ENCODE data around the gene SOCS3.
A peak's percentile ranks its signal among the peaks of the same experiment; 100 is the strongest.
"Not testable (repeated sequence)": the region's sequence is repeated elsewhere in the genome, so short reads cannot be mapped to it uniquely, and the experiment has no call there.

The SOCS3 gene

GRCh38 chr17:78317794-78318400 lies 42.0 kb downstream of the SOCS3 start:
- peak overlapping the region; percentile 36; the same call in 1 of the 2 replicates for H3K9ac ChIP-seq (ENCODE audit: low read depth, low read length)
- H3K27me3 ChIP-seq (ENCODE audit: insufficient read depth, low read length), result peaks cover 8% of the 10 kb centered on the region
- H3K4me3 ChIP-seq (ENCODE audit: low read length), result no peak overlapping the region
- peaks cover 25% of the 10 kb centered on the region for H3K4me1 ChIP-seq (ENCODE audit: insufficient read depth, low read length)
- H3K9me3 ChIP-seq (ENCODE audit: insufficient read depth, low read depth, low read length), result no peaks in the 10 kb centered on the region
- no peaks in the 10 kb centered on the region for H3K36me3 ChIP-seq (ENCODE audit: insufficient read depth, low read depth, low read length)
- no peak overlapping the region for H3K27ac ChIP-seq (ENCODE audit: low read length)

- H3K27ac ChIP-seq (ENCODE audit: low read length), result peak overlapping the region; percentile 60
- peak overlapping the region; percentile 63; the same call in 1 of the 2 replicates for H3K9ac ChIP-seq (ENCODE audit: low read depth, low read length)
- no peaks in the 10 kb centered on the region for H3K9me3 ChIP-seq (ENCODE audit: insufficient read depth, low read depth, low read length)
- H3K36me3 ChIP-seq (ENCODE audit: insufficient read depth, low read depth, low read length), result no peaks in the 10 kb centered on the region
- peaks cover 13% of the 10 kb centered on the region for H3K27me3 ChIP-seq (ENCODE audit: insufficient read depth, low read length)
- H3K4me3 ChIP-seq (ENCODE audit: low read length), result peak overlapping the region; percentile 43; the same call in 1 of the 2 replicates
- peaks cover 25% of the 10 kb centered on the region for H3K4me1 ChIP-seq (ENCODE audit: insufficient read depth, low read length)
These were observed 42.7 kb downstream of the SOCS3 start for GRCh38 chr17:78316867-78317789.

- H3K4me3 ChIP-seq (ENCODE audit: low read length), result no peak overlapping the region
- H3K27me3 ChIP-seq (ENCODE audit: insufficient read depth, low read length), result peaks cover 13% of the 10 kb centered on the region
- H3K27ac ChIP-seq (ENCODE audit: low read length), result peak overlapping the region; percentile 60
- H3K9ac ChIP-seq (ENCODE audit: low read depth, low read length), result peak overlapping the region; percentile 63; the same call in 1 of the 2 replicates
- no peaks in the 10 kb centered on the region for H3K36me3 ChIP-seq (ENCODE audit: insufficient read depth, low read depth, low read length)
- H3K9me3 ChIP-seq (ENCODE audit: insufficient read depth, low read depth, low read length), result no peaks in the 10 kb centered on the region
- H3K4me1 ChIP-seq (ENCODE audit: insufficient read depth, low read length), result peaks cover 25% of the 10 kb centered on the region
These were observed 43.6 kb downstream of the SOCS3 start for GRCh38 chr17:78316115-78316866.

GRCh38 chr17:78315355-78316114 lies 44.3 kb downstream of the SOCS3 start:
- H3K27ac ChIP-seq (ENCODE audit: low read length), result peak overlapping the region; percentile 60
- peak overlapping the region; percentile 63; the same call in 1 of the 2 replicates for H3K9ac ChIP-seq (ENCODE audit: low read depth, low read length)

GRCh38 chr17:78314683-78315354 lies 45.1 kb downstream of the SOCS3 start:
- H3K27me3 ChIP-seq (ENCODE audit: insufficient read depth, low read length), result peaks cover 13% of the 10 kb centered on the region
- no peaks in the 10 kb centered on the region for H3K36me3 ChIP-seq (ENCODE audit: insufficient read depth, low read depth, low read length)
- no peaks in the 10 kb centered on the region for H3K9me3 ChIP-seq (ENCODE audit: insufficient read depth, low read depth, low read length)
- H3K27ac ChIP-seq (ENCODE audit: low read length), result no peak overlapping the region
- no peak overlapping the region; the same call in 1 of the 2 replicates for H3K9ac ChIP-seq (ENCODE audit: low read depth, low read length)
- peaks cover 25% of the 10 kb centered on the region for H3K4me1 ChIP-seq (ENCODE audit: insufficient read depth, low read length)
- peak overlapping the region; percentile 66; the same call in 1 of the 2 replicates for H3K4me3 ChIP-seq (ENCODE audit: low read length)

More at GRCh38 chr17:78315355-78316114, 44.3 kb downstream of the SOCS3 start:
- Histone ChIP-seq H3K9me3 (ENCODE audit: insufficient read depth, low read depth, low read length) (no peaks in the 10 kb centered on the region), H3K4me3 (ENCODE audit: low read length) (no peak overlapping the region), H3K36me3 (ENCODE audit: insufficient read depth, low read depth, low read length) (no peaks in the 10 kb centered on the region), H3K27me3 (ENCODE audit: insufficient read depth, low read length) (peaks cover 13% of the 10 kb centered on the region), H3K4me1 (ENCODE audit: insufficient read depth, low read length) (peaks cover 25% of the 10 kb centered on the region)

- no peaks in the 10 kb centered on the region for H3K36me3 ChIP-seq (ENCODE audit: insufficient read depth, low read depth, low read length)
- peaks cover 25% of the 10 kb centered on the region for H3K4me1 ChIP-seq (ENCODE audit: insufficient read depth, low read length)
- peak overlapping the region; percentile 66; the same call in 1 of the 2 replicates for H3K4me3 ChIP-seq (ENCODE audit: low read length)
- H3K27ac ChIP-seq (ENCODE audit: low read length), result no peak overlapping the region
- peak overlapping the region; percentile 63; the same call in 1 of the 2 replicates for H3K9ac ChIP-seq (ENCODE audit: low read depth, low read length)
- H3K9me3 ChIP-seq (ENCODE audit: insufficient read depth, low read depth, low read length), result no peaks in the 10 kb centered on the region
- H3K27me3 ChIP-seq (ENCODE audit: insufficient read depth, low read length), result peaks cover 13% of the 10 kb centered on the region
These were observed 45.9 kb downstream of the SOCS3 start for GRCh38 chr17:78313735-78314648.

GRCh38 chr17:78309659-78310255 lies 50.1 kb downstream of the SOCS3 start:
- H3K27ac ChIP-seq (ENCODE audit: low read length); H3K9me3 ChIP-seq (ENCODE audit: insufficient read depth, low read depth, low read length); H3K9ac ChIP-seq (ENCODE audit: low read depth, low read length); H3K4me3 ChIP-seq (ENCODE audit: low read length); H3K4me1 ChIP-seq (ENCODE audit: insufficient read depth, low read length); H3K36me3 ChIP-seq (ENCODE audit: insufficient read depth, low read depth, low read length): not testable (repeated sequence)
- peaks cover 13% of the 10 kb centered on the region for H3K27me3 ChIP-seq (ENCODE audit: insufficient read depth, low read length)

GRCh38 chr17:78307887-78308638 lies 51.8 kb downstream of the SOCS3 start:
- no peak overlapping the region for H3K4me3 ChIP-seq (ENCODE audit: low read length)
- no peaks in the 10 kb centered on the region for H3K4me1 ChIP-seq (ENCODE audit: insufficient read depth, low read length)
- no peaks in the 10 kb centered on the region for H3K36me3 ChIP-seq (ENCODE audit: insufficient read depth, low read depth, low read length)
- peaks cover 7% of the 10 kb centered on the region for H3K27me3 ChIP-seq (ENCODE audit: insufficient read depth, low read length)
- no peaks in the 10 kb centered on the region for H3K9me3 ChIP-seq (ENCODE audit: insufficient read depth, low read depth, low read length)
- H3K9ac ChIP-seq (ENCODE audit: low read depth, low read length), result 0 out of 2 replicates have a peak overlapping the region, but pooled peaks have one; percentile 27
- H3K27ac ChIP-seq (ENCODE audit: low read length), result no peak overlapping the region

GRCh38 chr17:78306913-78307312 lies 53.0 kb downstream of the SOCS3 start:
- no peak overlapping the region for H3K4me3 ChIP-seq (ENCODE audit: low read length)
- no peaks in the 10 kb centered on the region for H3K36me3 ChIP-seq (ENCODE audit: insufficient read depth, low read depth, low read length)
- no peak overlapping the region for H3K9ac ChIP-seq (ENCODE audit: low read depth, low read length)
- H3K27me3 ChIP-seq (ENCODE audit: insufficient read depth, low read length), result no peaks in the 10 kb centered on the region; the same call in 1 of the 2 replicates
- no peak overlapping the region for H3K27ac ChIP-seq (ENCODE audit: low read length)
- no peaks in the 10 kb centered on the region for H3K9me3 ChIP-seq (ENCODE audit: insufficient read depth, low read depth, low read length)
- no peaks in the 10 kb centered on the region for H3K4me1 ChIP-seq (ENCODE audit: insufficient read depth, low read length)

Measured in iPS-20b (cell line).